Erythroblast (primary cell): ENCODE results near the gene PDZRN3.

ENCODE experiments used
- GATA1 ChIP-seq: IDR thresholded peaks from 2 replicates; pipeline ENCODE4 v1.6.1; 2011; ENCODE audit warnings: low read depth, mild to moderate bottlenecking, control low read depth, low read length, moderate library complexity
- POLR2A ChIP-seq: IDR thresholded peaks from 2 replicates; pipeline ENCODE4 v1.6.1; 2011; ENCODE audit warnings: mild to moderate bottlenecking, low read length

GRCh38 chr3:73552700-73553099 is 72.0 kb downstream of the PDZRN3 start:
- TF ChIP-seq POLR2A (no peak), GATA1 (no peak)
